Measurements from ENCODE around the gene CGRRF1. TPM values are rescaled to one million over a fixed set of nuclear protein-coding genes. Genes with fewer than 3 reads are reported as not detected.

Gene CGRRF1
- 10.0 and 13.7 TPM in 2 replicates for total RNA-seq

GRCh38 chr14:54509546-54510501 is at the start of gene CGRRF1:
Gene CGRRF1 (plus strand): TSS chr14:54509906. CDS start chr14:54509960, 54 bp downstream.
- peak; percentile 99 for DNase-seq (ENCODE audit: low read depth in 2 of 2)

- DNase-seq (ENCODE audit: low read depth in 2 of 2): peak; percentile 37 to 50
These were observed 47.7 kb upstream of the CGRRF1 start for GRCh38 chr14:54462048-54462447.

- DNase-seq (ENCODE audit: low read depth in 2 of 2): no peak
These were observed 44.1 kb upstream of the CGRRF1 start for GRCh38 chr14:54465654-54466053.

GRCh38 chr14:54467280-54467679 is 42.4 kb upstream of the CGRRF1 start:
- DNase-seq (ENCODE audit: low read depth in 2 of 2): no peak

- no peak for DNase-seq (ENCODE audit: low read depth in 2 of 2)
These were observed 39.0 kb upstream of the CGRRF1 start for GRCh38 chr14:54470701-54471100.

- no peak for DNase-seq (ENCODE audit: low read depth in 2 of 2)
These were observed 38.1 kb upstream of the CGRRF1 start for GRCh38 chr14:54471641-54472040.

- no peak for DNase-seq (ENCODE audit: low read depth in 2 of 2)
These were observed 37.4 kb upstream of the CGRRF1 start for GRCh38 chr14:54472315-54472714.

- no peak for DNase-seq (ENCODE audit: low read depth in 2 of 2)
These were observed 35.4 kb upstream of the CGRRF1 start for GRCh38 chr14:54474232-54474793.

GRCh38 chr14:54475187-54475899 is 34.4 kb upstream of the CGRRF1 start:
- peak in 1 of 2 donors; percentile 22 for DNase-seq (ENCODE audit: low read depth in 2 of 2)

- DNase-seq (ENCODE audit: low read depth in 2 of 2): no peak
These were observed 33.8 kb upstream of the CGRRF1 start for GRCh38 chr14:54475911-54476310.

- DNase-seq (ENCODE audit: low read depth in 2 of 2): no peak
These were observed 31.0 kb upstream of the CGRRF1 start for GRCh38 chr14:54478636-54479215.

GRCh38 chr14:54480830-54481562 is 28.7 kb upstream of the CGRRF1 start:
- no peak for DNase-seq (ENCODE audit: low read depth in 2 of 2)

GRCh38 chr14:54481695-54482094 is 28.0 kb upstream of the CGRRF1 start:
- DNase-seq (ENCODE audit: low read depth in 2 of 2): peak in 1 of 2 donors; percentile 10

- DNase-seq (ENCODE audit: low read depth in 2 of 2): no peak
These were observed 26.5 kb upstream of the CGRRF1 start for GRCh38 chr14:54483073-54483745.

- no peak for DNase-seq (ENCODE audit: low read depth in 2 of 2)
These were observed 25.9 kb upstream of the CGRRF1 start for GRCh38 chr14:54483846-54484245.

GRCh38 chr14:54486685-54487084 is 23.0 kb upstream of the CGRRF1 start:
- DNase-seq (ENCODE audit: low read depth in 2 of 2): no peak

- DNase-seq (ENCODE audit: low read depth in 2 of 2): peak; percentile 28 to 65
These were observed 21.9 kb upstream of the CGRRF1 start for GRCh38 chr14:54487771-54488170.

GRCh38 chr14:54488318-54488645 is 21.4 kb upstream of the CGRRF1 start:
- no peak for DNase-seq (ENCODE audit: low read depth in 2 of 2)

- peak; percentile 94 to 97 for DNase-seq (ENCODE audit: low read depth in 2 of 2)
These were observed 20.9 kb upstream of the CGRRF1 start, which contains the start of gene GMFB for GRCh38 chr14:54488646-54489317. Gene GMFB (minus strand): TSS chr14:54488980. CDS start chr14:54488927, 53 bp downstream.

GRCh38 chr14:54489318-54489683 is 20.4 kb upstream of the CGRRF1 start:
- DNase-seq (ENCODE audit: low read depth in 2 of 2): no peak
